Measurements from ENCODE around the gene COL4A2. TPM values are rescaled to one million over a fixed set of nuclear protein-coding genes. Genes with fewer than 3 reads are reported as not detected.

COL4A2 gene
- polyA plus RNA-seq, 2 of the 4 experiments (the other 2 are of a cell fraction): 46.9 to 119 TPM

- ChIA-PET CTCF (interaction anchor here (1.3 kb wide), 1 partner anchor 187 kb away, joined by 3 read pairs; no protein-coding TSS in a partner anchor), POLR2A (no interaction called here)
- 96% methylated on average over 13 of the region's 16 CpGs for WGBS (ENCODE audit: missing lambda C conversion rate)
- no peak overlapping the region for H3K4me2 ChIP-seq
- TF ChIP-seq JUNB (IDR thresholded peaks at IDR 0.05): no peak
- TF ChIP-seq ATOH8 (CRISPR knock-in tag; IDR thresholded peaks at IDR 0.05; ENCODE audit: low read depth): no peak
- TF ChIP-seq POLR2A (IDR thresholded peaks at IDR 0.05; ENCODE audit: low read length): no peak
- no peak overlapping the region for H3K4me3 ChIP-seq
- FAIRE-seq (no peak), DNase-seq (ENCODE audit: low read depth in 1 of 2, low spot score in 1 of 2) (no peak), ATAC-seq (no peak)
- H3K9me3 ChIP-seq: no peaks in the 10 kb centered on the region
- H3K4me1 ChIP-seq: peaks cover 6% of the 10 kb centered on the region; the same call in 1 of the 3 replicates
- H3K27ac ChIP-seq: no peak overlapping the region
These were observed 38.4 kb upstream of the COL4A2 start for GRCh38 chr13:110268576-110269185.

GRCh38 chr13:110269509-110270185 is 37.4 kb upstream of the COL4A2 start:
- POLR2A ChIA-PET: no interaction called here
- ATAC-seq (no peak), DNase-seq (ENCODE audit: low read depth in 1 of 2, low spot score in 1 of 2) (no peak), FAIRE-seq (no peak)
- Histone ChIP-seq H3K9me3 (no peaks in the 10 kb centered on the region), H3K4me1 (no peaks in the 10 kb centered on the region), H3K4me3 (no peak overlapping the region), H3K27ac (no peak overlapping the region), H3K4me2 (no peak overlapping the region)
- TF ChIP-seq ZSCAN20 (CRISPR knock-in tag; IDR thresholded peaks at IDR 0.05): no peak
- TF ChIP-seq ELK1 (IDR thresholded peaks at IDR 0.05; ENCODE audit: low read depth, low read length): no peak
- TF ChIP-seq ATOH8 (CRISPR knock-in tag; IDR thresholded peaks at IDR 0.05; ENCODE audit: low read depth): no peak
- no peak for TF ChIP-seq BHLHE40 (IDR thresholded peaks at IDR 0.05; ENCODE audit: low read depth, low read length)
- no peak for TF ChIP-seq MYC (IDR thresholded peaks at IDR 0.05; ENCODE audit: borderline replicate concordance, low read length)
- TF ChIP-seq CEBPB (IDR thresholded peaks at IDR 0.05): no peak
- no peak for TF ChIP-seq PHF8 (IDR thresholded peaks at IDR 0.05; ENCODE audit: borderline replicate concordance, low read depth)
- CTCF ChIA-PET: interaction anchor here (0.6 to 0.7 kb wide), 2 partner anchors 8 to 9 kb away, joined by 3 read pairs; no protein-coding TSS in a partner anchor
- WGBS (ENCODE audit: missing lambda C conversion rate): 91% methylated on average over 13 of the region's 14 CpGs

GRCh38 chr13:110270507-110270906 is 36.6 kb upstream of the COL4A2 start:
- TF ChIP-seq JUNB (IDR thresholded peaks at IDR 0.05) (no peak), FOSL2 (IDR thresholded peaks at IDR 0.05) (no peak), FOSL2 (CRISPR knock-in tag; IDR thresholded peaks at IDR 0.05) (no peak), KDM5A (IDR thresholded peaks at IDR 0.05) (no peak), NFE2L2 (conservative IDR thresholded peaks at IDR 0.05; ENCODE audit: low read length) (no peak), ZSCAN20 (CRISPR knock-in tag; IDR thresholded peaks at IDR 0.05) (no peak), MYC (IDR thresholded peaks at IDR 0.05; ENCODE audit: borderline replicate concordance, low read length) (no peak), CHD4 (IDR thresholded peaks at IDR 0.05; ENCODE audit: borderline replicate concordance) (no peak), E2F6 (IDR thresholded peaks at IDR 0.05; ENCODE audit: borderline replicate concordance, low read depth) (no peak), CEBPB (IDR thresholded peaks at IDR 0.05) (no peak), ELK1 (IDR thresholded peaks at IDR 0.05; ENCODE audit: low read depth, low read length) (no peak), MAX (IDR thresholded peaks at IDR 0.05) (no peak)
- no peaks in the 10 kb centered on the region for H3K4me1 ChIP-seq
- no peak overlapping the region for H3K4me2 ChIP-seq
- FAIRE-seq (no peak), ATAC-seq (no peak), DNase-seq (ENCODE audit: low read depth in 1 of 2, low spot score in 1 of 2) (no peak)
- no peak overlapping the region for H3K4me3 ChIP-seq
- ChIA-PET CTCF (interaction anchor here (0.6 to 1.1 kb wide), 2 partner anchors 8 to 10 kb away, joined by 3 read pairs; no protein-coding TSS in a partner anchor), POLR2A (no interaction called here)
- no peaks in the 10 kb centered on the region for H3K9me3 ChIP-seq
- 80% methylated on average over 7 of the region's 7 CpGs for whole genome bisulfite sequencing (ENCODE audit: missing lambda C conversion rate)
- no peak overlapping the region for H3K27ac ChIP-seq
